A673 (cell line): ENCODE data around the gene ADAMTS7. TPM values are rescaled to one million over a fixed set of nuclear protein-coding genes. Genes with fewer than 3 reads are reported as not detected.

Source experiments
- BruUV-seq: library from RNA; stranded (reverse); fragments of 400-500 nt; replicated peaks from 2 replicates; lab custom pipeline; 2021; lab: Mats Ljungman, UMichigan
- CTCF ChIA-PET: fragments of 300-600 bp; sonication (Branson Sonifier 250); formaldehyde crosslinking; loops from one replicate; lab custom pipeline; 2022; ENCODE audit warnings: antibody characterized with exemption; lab: Charles Lee
- POLR2A ChIA-PET: fragments of 300-600 bp; sonication (Branson Sonifier 250); formaldehyde crosslinking; loops from one replicate; lab custom pipeline; 2022; ENCODE audit warnings: antibody characterized with exemption; ENCODE audit not compliant: low non-redundant PET; lab: Charles Lee
- DNase-seq: peaks from one replicate; pipeline ENCODE4 v3.0.0-alpha.2; 2015; ENCODE audit warnings: low spot score
- H3K27ac ChIP-seq: fragments of 200-600 bp; sonication (generic); 2 replicates; pipeline ENCODE4 v1.5.1; 2016; ENCODE audit warnings: mixed run types, low read depth, mild to moderate bottlenecking, mixed read lengths, antibody characterized with exemption, low read length; ENCODE audit not compliant: poor library complexity, severe bottlenecking
- H3K27me3 ChIP-seq: fragments of 200-600 bp; sonication (generic); replicated peaks from 2 replicates; pipeline ENCODE4 v1.6.1; 2017; ENCODE audit warnings: mixed run types, low read depth, mild to moderate bottlenecking, mixed read lengths, antibody characterized with exemption, low read length; ENCODE audit not compliant: insufficient read depth, poor library complexity
- H3K36me3 ChIP-seq: fragments of 200-600 bp; sonication (generic); 2 replicates; pipeline ENCODE4 v1.6.1; 2016; ENCODE audit warnings: mixed run types, mild to moderate bottlenecking, mixed read lengths, antibody characterized with exemption, low read length; ENCODE audit not compliant: insufficient read depth, poor library complexity, severe bottlenecking
- H3K4me1 ChIP-seq: fragments of 200-600 bp; sonication (generic); 2 replicates; pipeline ENCODE4 v1.6.1; 2017; ENCODE audit warnings: mixed run types, mild to moderate bottlenecking, mixed read lengths, antibody characterized with exemption, low read length; ENCODE audit not compliant: insufficient read depth, poor library complexity, severe bottlenecking
- H3K4me3 ChIP-seq: fragments of 200-600 bp; sonication (generic); 2 replicates; pipeline ENCODE4 v1.5.1; 2016; ENCODE audit warnings: low read depth, mixed run types, mild to moderate bottlenecking, mixed read lengths, low read length; ENCODE audit not compliant: poor library complexity, severe bottlenecking
- H3K9me3 ChIP-seq: fragments of 200-600 bp; sonication (generic); 2 replicates; pipeline ENCODE4 v1.6.1; 2016; ENCODE audit warnings: mixed run types, low read depth, mild to moderate bottlenecking, mixed read lengths, antibody characterized with exemption, low read length; ENCODE audit not compliant: poor library complexity, severe bottlenecking
- EZH2 ChIP-seq: fragments of 200-600 bp; sonication (generic); IDR thresholded peaks from 2 replicates; pipeline ENCODE4 v1.6.1; 2017; ENCODE audit warnings: borderline replicate concordance, low read depth, mild to moderate bottlenecking, mixed read lengths, antibody characterized with exemption, low read length; ENCODE audit not compliant: poor library complexity, severe bottlenecking
- intact Hi-C: fragments of 100-400 bp; cut with micrococcal nuclease; formaldehyde crosslinking; loops from one replicate; pipeline ENCODE4 v1.10.0; 2022; ENCODE audit not compliant: unreplicated experiment
- total RNA-seq: library from RNA; stranded (reverse); gene quantifications from 2 replicates; pipeline ENCODE4 v1.2.3, GENCODE V29; 2021
- TF ChIP-seq, protein P1 (sequence below): fragments of 300-800, 200-600 bp; sonication (generic); conservative IDR thresholded peaks from 2 replicates; pipeline ENCODE4 v1.5.1; 2017; ENCODE audit warnings: low read depth, mild to moderate bottlenecking, antibody characterized with exemption, low read length, moderate library complexity, mixed read lengths

Gene ADAMTS7
- total RNA-seq, 1 experiment from 2014 or later, result 0.41 TPM

GRCh38 chr15:78842519-78842918 lies 31.3 kb upstream of the ADAMTS7 start:
- Histone ChIP-seq H3K9me3 (no peaks in the 10 kb centered on the region), H3K27me3 (no peaks in the 10 kb centered on the region), H3K36me3 (no peaks in the 10 kb centered on the region), H3K27ac (no peak overlapping the region), H3K4me3 (no peak overlapping the region), H3K4me1 (no peaks in the 10 kb centered on the region)
- TF ChIP-seq, protein P1, sequence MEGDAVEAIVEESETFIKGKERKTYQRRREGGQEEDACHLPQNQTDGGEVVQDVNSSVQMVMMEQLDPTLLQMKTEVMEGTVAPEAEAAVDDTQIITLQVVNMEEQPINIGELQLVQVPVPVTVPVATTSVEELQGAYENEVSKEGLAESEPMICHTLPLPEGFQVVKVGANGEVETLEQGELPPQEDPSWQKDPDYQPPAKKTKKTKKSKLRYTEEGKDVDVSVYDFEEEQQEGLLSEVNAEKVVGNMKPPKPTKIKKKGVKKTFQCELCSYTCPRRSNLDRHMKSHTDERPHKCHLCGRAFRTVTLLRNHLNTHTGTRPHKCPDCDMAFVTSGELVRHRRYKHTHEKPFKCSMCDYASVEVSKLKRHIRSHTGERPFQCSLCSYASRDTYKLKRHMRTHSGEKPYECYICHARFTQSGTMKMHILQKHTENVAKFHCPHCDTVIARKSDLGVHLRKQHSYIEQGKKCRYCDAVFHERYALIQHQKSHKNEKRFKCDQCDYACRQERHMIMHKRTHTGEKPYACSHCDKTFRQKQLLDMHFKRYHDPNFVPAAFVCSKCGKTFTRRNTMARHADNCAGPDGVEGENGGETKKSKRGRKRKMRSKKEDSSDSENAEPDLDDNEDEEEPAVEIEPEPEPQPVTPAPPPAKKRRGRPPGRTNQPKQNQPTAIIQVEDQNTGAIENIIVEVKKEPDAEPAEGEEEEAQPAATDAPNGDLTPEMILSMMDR, result no peak
- TF ChIP-seq EZH2, result no peak
- CTCF ChIA-PET, result no interaction called here
- POLR2A ChIA-PET, result interaction anchor here (0.6 kb wide), 1 partner anchor 31 kb away, joined by 4 read pairs; no protein-coding TSS in a partner anchor
- DNase-seq, result no peak
- BruUV-seq, result no TSS peak
- intact Hi-C loops, result no loop called here

GRCh38 chr15:78841891-78842290 lies 30.6 kb upstream of the ADAMTS7 start:
- CTCF ChIA-PET, result no interaction called here
- BruUV-seq, result no TSS peak
- no peaks in the 10 kb centered on the region for H3K9me3 ChIP-seq
- H3K4me3 ChIP-seq, result no peak overlapping the region
- no peak for TF ChIP-seq EZH2
- TF ChIP-seq, protein P1, result no peak
- H3K4me1 ChIP-seq, result no peaks in the 10 kb centered on the region
- H3K36me3 ChIP-seq, result no peaks in the 10 kb centered on the region
- no peak for DNase-seq
- POLR2A ChIA-PET, result interaction anchor here (0.6 kb wide), 1 partner anchor 117 kb away, joined by 3 read pairs; no protein-coding TSS in a partner anchor
- H3K27me3 ChIP-seq, result no peaks in the 10 kb centered on the region
- intact Hi-C loops, result no loop called here
- H3K27ac ChIP-seq, result no peak overlapping the region

GRCh38 chr15:78841376-78841706 lies 30.1 kb upstream of the ADAMTS7 start:
- no peak overlapping the region for H3K4me3 ChIP-seq
- H3K36me3 ChIP-seq, result no peaks in the 10 kb centered on the region
- ChIA-PET CTCF (no interaction called here), POLR2A (no interaction called here)
- no peaks in the 10 kb centered on the region for H3K4me1 ChIP-seq
- BruUV-seq, result no TSS peak
- intact Hi-C loops, result no loop called here
- H3K27me3 ChIP-seq, result no peaks in the 10 kb centered on the region
- TF ChIP-seq, protein P1, result no peak
- TF ChIP-seq EZH2, result no peak
- no peak overlapping the region for H3K27ac ChIP-seq
- no peaks in the 10 kb centered on the region for H3K9me3 ChIP-seq
- DNase-seq, result no peak
